ENCODE results near the gene GALP.
"Not testable (repeated sequence)": the region's sequence is repeated elsewhere in the genome, so short reads cannot be mapped to it uniquely, and the experiment has no call there.

Gene GALP

DNA sequence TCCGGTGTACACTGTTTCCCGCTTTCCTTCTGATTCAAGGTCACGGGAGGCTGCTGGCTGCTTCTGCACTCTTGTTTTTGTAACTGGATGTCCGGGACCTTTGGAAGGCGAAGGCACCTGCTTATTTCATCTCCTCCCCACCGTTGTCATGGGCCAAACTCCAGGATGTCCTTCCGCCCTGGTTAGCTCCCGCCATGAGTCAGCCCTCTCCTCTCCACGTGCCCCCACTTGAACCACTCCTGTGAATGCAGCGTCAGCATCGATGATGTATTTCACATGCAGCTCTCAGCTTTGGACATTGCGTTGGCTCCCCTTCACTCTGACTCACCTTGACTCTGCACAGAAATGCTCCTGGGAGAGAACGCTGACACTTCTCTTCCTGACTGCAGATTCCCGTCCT is 5.5 kb upstream of the GALP start:
- no peaks in the 10 kb centered on the region for H4K20me1 ChIP-seq (ENCODE audit: insufficient read depth, low read length, poor library complexity, severe bottlenecking)
- H3K27me3 ChIP-seq (ENCODE audit: insufficient read depth, low read length, poor library complexity, severe bottlenecking), result no peaks in the 10 kb centered on the region
- H3K4me3 ChIP-seq (ENCODE audit: low read length, poor library complexity, severe bottlenecking), result no peak overlapping the region
- no peaks in the 10 kb centered on the region for H3K9me3 ChIP-seq (ENCODE audit: insufficient read depth, low read depth, low read length)
- no peaks in the 10 kb centered on the region for H3K36me3 ChIP-seq (ENCODE audit: insufficient read depth, low read length)
- H3K9ac ChIP-seq (ENCODE audit: low read depth, low read length, poor library complexity, severe bottlenecking), result no peak overlapping the region
- H3K79me2 ChIP-seq (ENCODE audit: insufficient read depth, low read length), result no peaks in the 10 kb centered on the region
- no peak for TF ChIP-seq EZH2phosphoT487 (IDR thresholded peaks at IDR 0.05; ENCODE audit: borderline replicate concordance)
- TF ChIP-seq, protein P1, sequence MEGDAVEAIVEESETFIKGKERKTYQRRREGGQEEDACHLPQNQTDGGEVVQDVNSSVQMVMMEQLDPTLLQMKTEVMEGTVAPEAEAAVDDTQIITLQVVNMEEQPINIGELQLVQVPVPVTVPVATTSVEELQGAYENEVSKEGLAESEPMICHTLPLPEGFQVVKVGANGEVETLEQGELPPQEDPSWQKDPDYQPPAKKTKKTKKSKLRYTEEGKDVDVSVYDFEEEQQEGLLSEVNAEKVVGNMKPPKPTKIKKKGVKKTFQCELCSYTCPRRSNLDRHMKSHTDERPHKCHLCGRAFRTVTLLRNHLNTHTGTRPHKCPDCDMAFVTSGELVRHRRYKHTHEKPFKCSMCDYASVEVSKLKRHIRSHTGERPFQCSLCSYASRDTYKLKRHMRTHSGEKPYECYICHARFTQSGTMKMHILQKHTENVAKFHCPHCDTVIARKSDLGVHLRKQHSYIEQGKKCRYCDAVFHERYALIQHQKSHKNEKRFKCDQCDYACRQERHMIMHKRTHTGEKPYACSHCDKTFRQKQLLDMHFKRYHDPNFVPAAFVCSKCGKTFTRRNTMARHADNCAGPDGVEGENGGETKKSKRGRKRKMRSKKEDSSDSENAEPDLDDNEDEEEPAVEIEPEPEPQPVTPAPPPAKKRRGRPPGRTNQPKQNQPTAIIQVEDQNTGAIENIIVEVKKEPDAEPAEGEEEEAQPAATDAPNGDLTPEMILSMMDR (conservative IDR thresholded peaks at IDR 0.05; ENCODE audit: low read length), result no peak
- H3K4me2 ChIP-seq (ENCODE audit: low read depth, low read length, poor library complexity, severe bottlenecking), result no peak overlapping the region
- no peak overlapping the region for H2AFZ ChIP-seq (ENCODE audit: low read length)
- H3F3A ChIP-seq (ENCODE audit: low read depth), result no peaks in the 10 kb centered on the region; the same call in 1 of the 2 replicates
- no peaks in the 10 kb centered on the region for H3K9me2 ChIP-seq (replicated peaks; ENCODE audit: low read depth, low read length)
- no peaks in the 10 kb centered on the region for H3K4me1 ChIP-seq (ENCODE audit: insufficient read depth, low read length, poor library complexity, severe bottlenecking)

GRCh38 chr19:56174086-56174485 is 1.7 kb upstream of the GALP start:
- no peaks in the 10 kb centered on the region for H3K9me3 ChIP-seq (ENCODE audit: insufficient read depth, low read depth, low read length)
- no peak overlapping the region for H3K4me3 ChIP-seq (ENCODE audit: low read length, poor library complexity, severe bottlenecking)
- no peaks in the 10 kb centered on the region for H3K4me1 ChIP-seq (ENCODE audit: insufficient read depth, low read length, poor library complexity, severe bottlenecking)
- TF ChIP-seq, protein P1 (conservative IDR thresholded peaks at IDR 0.05; ENCODE audit: low read length), result no peak
- TF ChIP-seq EZH2phosphoT487 (IDR thresholded peaks at IDR 0.05; ENCODE audit: borderline replicate concordance), result no peak
- no peaks in the 10 kb centered on the region; the same call in 1 of the 2 replicates for H3F3A ChIP-seq (ENCODE audit: low read depth)
- no peak overlapping the region for H2AFZ ChIP-seq (ENCODE audit: low read length)
- H3K36me3 ChIP-seq (ENCODE audit: insufficient read depth, low read length), result no peaks in the 10 kb centered on the region
- H3K9ac ChIP-seq (ENCODE audit: low read depth, low read length, poor library complexity, severe bottlenecking), result no peak overlapping the region
- H3K27me3 ChIP-seq (ENCODE audit: insufficient read depth, low read length, poor library complexity, severe bottlenecking), result no peaks in the 10 kb centered on the region
- H4K20me1 ChIP-seq (ENCODE audit: insufficient read depth, low read length, poor library complexity, severe bottlenecking), result no peaks in the 10 kb centered on the region
- H3K4me2 ChIP-seq (ENCODE audit: low read depth, low read length, poor library complexity, severe bottlenecking), result no peak overlapping the region
- H3K9me2 ChIP-seq (replicated peaks; ENCODE audit: low read depth, low read length), result no peaks in the 10 kb centered on the region
- no peaks in the 10 kb centered on the region for H3K79me2 ChIP-seq (ENCODE audit: insufficient read depth, low read length)

DNA sequence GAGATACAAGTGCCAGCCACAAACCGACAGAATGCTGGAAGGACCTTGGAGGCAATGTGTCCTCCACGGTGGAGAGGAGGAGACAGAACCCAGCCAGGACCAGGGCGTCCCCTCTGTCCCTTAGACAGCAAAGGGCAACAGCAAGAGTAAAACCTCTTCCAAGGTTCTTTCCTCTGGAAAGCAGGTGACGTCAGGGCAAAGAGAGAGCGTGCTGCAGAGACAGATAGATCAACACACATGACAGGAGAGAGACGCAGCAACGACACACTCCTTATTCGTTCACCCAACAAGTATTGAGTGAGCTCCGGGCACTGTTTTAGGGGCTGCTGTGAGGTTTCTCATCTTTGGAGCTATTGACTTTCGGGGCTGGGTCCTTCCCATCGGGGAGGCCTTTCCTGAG is 1.3 kb upstream of the GALP start:
- no peaks in the 10 kb centered on the region for H3K36me3 ChIP-seq (ENCODE audit: insufficient read depth, low read length)
- no peak overlapping the region for H3K4me3 ChIP-seq (ENCODE audit: low read length, poor library complexity, severe bottlenecking)
- H2AFZ ChIP-seq (ENCODE audit: low read length), result no peak overlapping the region

GRCh38 chr19:56176310-56176709 is 502 bp downstream of the GALP start:
- not testable (repeated sequence) for H3F3A ChIP-seq (ENCODE audit: low read depth); H4K20me1 ChIP-seq (ENCODE audit: insufficient read depth, low read length, poor library complexity, severe bottlenecking); H3K4me2 ChIP-seq (ENCODE audit: low read depth, low read length, poor library complexity, severe bottlenecking); H3K4me3 ChIP-seq (ENCODE audit: low read length, poor library complexity, severe bottlenecking); H3K79me2 ChIP-seq (ENCODE audit: insufficient read depth, low read length); H3K4me1 ChIP-seq (ENCODE audit: insufficient read depth, low read length, poor library complexity, severe bottlenecking); H3K9me2 ChIP-seq (replicated peaks; ENCODE audit: low read depth, low read length); H3K36me3 ChIP-seq (ENCODE audit: insufficient read depth, low read length); H3K9ac ChIP-seq (ENCODE audit: low read depth, low read length, poor library complexity, severe bottlenecking); H2AFZ ChIP-seq (ENCODE audit: low read length); H3K9me3 ChIP-seq (ENCODE audit: insufficient read depth, low read depth, low read length); H3K27me3 ChIP-seq (ENCODE audit: insufficient read depth, low read length, poor library complexity, severe bottlenecking)

More for the DNA sequence above, 1.3 kb upstream of the GALP start:
- no peaks in the 10 kb centered on the region for H3K9me2 ChIP-seq (replicated peaks; ENCODE audit: low read depth, low read length)
- no peaks in the 10 kb centered on the region for H3K27me3 ChIP-seq (ENCODE audit: insufficient read depth, low read length, poor library complexity, severe bottlenecking)
- no peaks in the 10 kb centered on the region for H4K20me1 ChIP-seq (ENCODE audit: insufficient read depth, low read length, poor library complexity, severe bottlenecking)
- no peaks in the 10 kb centered on the region for H3K4me1 ChIP-seq (ENCODE audit: insufficient read depth, low read length, poor library complexity, severe bottlenecking)
- TF ChIP-seq, protein P1 (conservative IDR thresholded peaks at IDR 0.05; ENCODE audit: low read length), result no peak
- no peak overlapping the region for H3K4me2 ChIP-seq (ENCODE audit: low read depth, low read length, poor library complexity, severe bottlenecking)
- no peaks in the 10 kb centered on the region; the same call in 1 of the 2 replicates for H3F3A ChIP-seq (ENCODE audit: low read depth)
- no peaks in the 10 kb centered on the region for H3K9me3 ChIP-seq (ENCODE audit: insufficient read depth, low read depth, low read length)
- H3K9ac ChIP-seq (ENCODE audit: low read depth, low read length, poor library complexity, severe bottlenecking), result no peak overlapping the region
- H3K79me2 ChIP-seq (ENCODE audit: insufficient read depth, low read length), result no peaks in the 10 kb centered on the region

All from Loucy (cell line).